ENCODE results near the gene RRM1.

GRCh38 chr11:4086575-4087353 lies 7.8 kb upstream of the RRM1 start:
- TF ChIP-seq CTCF (conservative IDR thresholded peaks at IDR 0.05; ENCODE audit: low read depth, low read length), result no peak
- TF ChIP-seq EZH2 (IDR thresholded peaks at IDR 0.05; ENCODE audit: borderline replicate concordance, low read depth, low read length, poor library complexity, severe bottlenecking), result no peak

Data from A673 (cell line).